ENCODE results near the gene AKAP14.
"Not testable (repeated sequence)": the region's sequence is repeated elsewhere in the genome, so short reads cannot be mapped to it uniquely, and the experiment has no call there.

Gene AKAP14

DNA sequence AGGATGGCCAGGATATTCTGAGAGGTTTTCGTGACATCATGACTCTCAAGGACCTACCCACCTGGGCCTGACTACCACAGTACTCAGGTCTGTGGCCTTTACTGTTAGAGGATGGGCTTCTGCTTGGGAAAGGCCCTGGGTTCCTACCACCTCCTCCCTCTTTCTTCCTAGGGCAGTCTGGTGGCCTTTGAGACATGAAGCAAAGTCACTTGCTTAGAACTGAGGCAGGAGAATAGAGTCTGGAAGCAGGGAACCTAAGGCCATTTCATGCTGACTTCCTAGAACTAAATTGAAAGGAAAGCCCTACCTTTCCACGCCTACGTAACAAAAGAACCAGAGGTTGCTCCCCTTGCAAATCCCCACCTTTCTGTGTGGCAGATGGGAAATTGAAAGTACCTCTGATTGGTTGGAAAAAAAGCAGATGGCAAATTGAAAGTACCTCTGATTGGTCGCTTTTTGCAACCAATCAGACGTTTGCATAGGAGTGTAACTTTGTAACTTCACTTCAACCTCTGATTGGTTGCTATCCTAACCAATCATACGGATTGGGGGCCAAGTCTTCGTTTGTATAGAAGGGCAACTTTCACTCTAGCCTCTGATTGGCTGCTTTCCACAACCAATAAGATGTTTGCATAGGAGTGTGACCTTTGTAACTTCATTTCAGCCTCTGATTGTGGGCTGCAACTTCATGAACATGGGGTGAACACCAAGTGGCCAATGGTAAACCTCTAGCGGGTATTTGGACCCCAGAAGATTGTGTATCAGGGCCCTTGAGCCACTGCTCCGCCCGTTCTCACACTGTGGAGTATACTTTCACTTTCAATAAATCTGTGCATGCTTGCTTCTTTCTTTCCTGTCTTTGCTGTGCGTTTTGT, 9.9 kb upstream of the AKAP14 start:
- no peak overlapping the region for H3K27ac ChIP-seq (ENCODE audit: insufficient read depth, low read length, poor library complexity, severe bottlenecking)
- peak overlapping the region; percentile 12 for H3K4me3 ChIP-seq (ENCODE audit: insufficient read depth, low read depth, low read length, poor library complexity, severe bottlenecking)
- H3K9me3 ChIP-seq (ENCODE audit: control insufficient read depth, low read length): no peaks in the 10 kb centered on the region
- no peaks in the 10 kb centered on the region for H3K27me3 ChIP-seq (replicated peaks; ENCODE audit: control insufficient read depth, insufficient read depth, low read length, poor library complexity, severe bottlenecking)
- no peak for DNase-seq
- H3K4me1 ChIP-seq (ENCODE audit: control insufficient read depth, insufficient read depth, low read length, poor library complexity, severe bottlenecking): peaks cover 4% of the 10 kb centered on the region
- no peaks in the 10 kb centered on the region for H3K36me3 ChIP-seq (ENCODE audit: control insufficient read depth, insufficient read depth, low read length)

GRCh38 chrX:119887721-119888425, 7.8 kb upstream of the AKAP14 start:
- Histone ChIP-seq H3K9me3 (ENCODE audit: control insufficient read depth, low read length) (no peaks in the 10 kb centered on the region), H3K4me1 (ENCODE audit: control insufficient read depth, insufficient read depth, low read length, poor library complexity, severe bottlenecking) (peaks cover 4% of the 10 kb centered on the region), H3K36me3 (ENCODE audit: control insufficient read depth, insufficient read depth, low read length) (no peaks in the 10 kb centered on the region), H3K27ac (ENCODE audit: insufficient read depth, low read length, poor library complexity, severe bottlenecking) (no peak overlapping the region), H3K4me3 (ENCODE audit: insufficient read depth, low read depth, low read length, poor library complexity, severe bottlenecking) (peak overlapping the region; percentile 13), H3K27me3 (replicated peaks; ENCODE audit: control insufficient read depth, insufficient read depth, low read length, poor library complexity, severe bottlenecking) (no peaks in the 10 kb centered on the region)
- DNase-seq: peak; percentile 29 to 41 (median 30)

DNA sequence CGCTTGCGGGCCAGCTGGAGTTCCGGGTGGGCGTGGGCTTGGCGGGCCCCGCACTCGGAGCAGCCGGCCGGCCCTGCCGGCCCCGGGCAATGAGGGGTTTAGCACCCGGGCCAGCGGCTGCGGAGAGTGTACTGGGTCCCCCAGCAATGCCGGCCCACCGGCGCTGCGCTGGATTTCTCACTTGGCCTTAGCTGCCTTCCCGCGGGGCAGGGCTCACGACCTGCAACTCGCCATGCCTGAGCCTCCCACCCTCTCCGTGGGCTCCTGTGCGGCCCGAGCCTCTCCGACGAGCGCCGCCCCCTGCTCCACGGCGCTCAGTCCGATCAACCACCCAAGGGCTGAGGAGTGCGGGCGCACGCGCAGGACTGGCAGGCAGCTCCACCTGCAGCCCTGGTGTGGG, 5.1 kb upstream of the AKAP14 start:
- H3K4me1 ChIP-seq (ENCODE audit: control insufficient read depth, insufficient read depth, low read length, poor library complexity, severe bottlenecking); DNase-seq; H3K27ac ChIP-seq (ENCODE audit: insufficient read depth, low read length, poor library complexity, severe bottlenecking); H3K27me3 ChIP-seq (replicated peaks; ENCODE audit: control insufficient read depth, insufficient read depth, low read length, poor library complexity, severe bottlenecking); H3K36me3 ChIP-seq (ENCODE audit: control insufficient read depth, insufficient read depth, low read length); H3K9me3 ChIP-seq (ENCODE audit: control insufficient read depth, low read length); H3K4me3 ChIP-seq (ENCODE audit: insufficient read depth, low read depth, low read length, poor library complexity, severe bottlenecking): not testable (repeated sequence)

DNA sequence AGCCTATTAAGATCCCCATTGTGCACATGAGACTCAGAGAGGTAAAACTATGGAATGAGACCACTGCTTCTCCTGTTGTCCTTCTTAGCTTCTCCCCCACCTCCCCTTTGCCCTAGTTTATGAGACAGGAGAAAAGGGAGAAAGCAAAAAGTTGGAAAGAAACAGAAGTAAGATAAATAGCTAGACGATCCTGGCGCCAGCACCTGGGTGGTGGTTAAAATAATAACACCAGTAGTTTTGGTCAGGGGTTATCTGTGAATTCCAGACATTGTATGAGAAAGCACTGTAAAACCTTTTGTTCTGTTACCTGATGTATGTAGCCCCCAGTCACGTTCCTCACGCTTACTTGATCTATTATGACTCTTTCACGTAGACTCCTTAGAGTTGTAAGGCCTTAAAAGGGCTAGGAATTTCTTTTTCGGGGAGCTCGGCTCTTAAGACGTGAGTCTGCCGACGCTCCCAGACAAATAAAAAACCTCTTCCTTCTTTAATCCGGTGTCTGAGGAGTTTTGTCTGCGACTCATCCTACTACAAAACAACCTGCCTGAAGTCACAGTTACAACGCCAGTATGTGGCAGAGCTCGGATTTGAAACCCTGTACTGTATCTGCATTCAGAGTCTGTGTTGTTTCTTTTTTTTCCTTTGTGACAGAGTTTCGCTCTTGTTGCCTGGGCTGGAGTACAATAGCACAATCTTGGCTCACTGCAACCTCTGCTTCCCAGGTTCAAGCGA, 3.6 kb upstream of the AKAP14 start:
- H3K4me3 ChIP-seq (ENCODE audit: insufficient read depth, low read depth, low read length, poor library complexity, severe bottlenecking); H3K27ac ChIP-seq (ENCODE audit: insufficient read depth, low read length, poor library complexity, severe bottlenecking); H3K4me1 ChIP-seq (ENCODE audit: control insufficient read depth, insufficient read depth, low read length, poor library complexity, severe bottlenecking); H3K36me3 ChIP-seq (ENCODE audit: control insufficient read depth, insufficient read depth, low read length); H3K9me3 ChIP-seq (ENCODE audit: control insufficient read depth, low read length); H3K27me3 ChIP-seq (replicated peaks; ENCODE audit: control insufficient read depth, insufficient read depth, low read length, poor library complexity, severe bottlenecking); DNase-seq: not testable (repeated sequence)

- H3K27me3 ChIP-seq (replicated peaks; ENCODE audit: control insufficient read depth, insufficient read depth, low read length, poor library complexity, severe bottlenecking): no peaks in the 10 kb centered on the region
- no peak overlapping the region for H3K27ac ChIP-seq (ENCODE audit: insufficient read depth, low read length, poor library complexity, severe bottlenecking)
- H3K4me3 ChIP-seq (ENCODE audit: insufficient read depth, low read depth, low read length, poor library complexity, severe bottlenecking): no peak overlapping the region
- no peaks in the 10 kb centered on the region for H3K9me3 ChIP-seq (ENCODE audit: control insufficient read depth, low read length)
- H3K36me3 ChIP-seq (ENCODE audit: control insufficient read depth, insufficient read depth, low read length): no peaks in the 10 kb centered on the region
- no peaks in the 10 kb centered on the region for H3K4me1 ChIP-seq (ENCODE audit: control insufficient read depth, insufficient read depth, low read length, poor library complexity, severe bottlenecking)
- no peak for DNase-seq
These were observed 3.4 kb downstream of the AKAP14 start for GRCh38 chrX:119899125-119899524.

DNA sequence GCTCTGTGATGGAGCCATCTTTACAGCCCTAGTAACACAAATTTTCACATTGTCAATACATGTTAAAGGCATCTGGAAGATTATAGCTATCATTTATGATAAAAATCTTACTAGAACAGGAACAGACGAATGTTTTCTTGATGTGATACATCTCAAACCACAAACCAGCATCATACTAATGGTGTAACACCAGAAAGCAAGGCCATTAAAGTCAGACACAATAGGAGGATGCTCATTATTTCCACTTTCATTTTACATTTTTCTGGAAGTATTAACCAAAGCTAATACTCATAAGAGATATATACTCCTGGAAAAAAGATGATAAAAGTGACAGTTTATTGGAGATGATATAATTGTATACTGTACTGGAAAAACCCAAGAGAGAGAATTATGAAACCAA, 5.3 kb downstream of the AKAP14 start:
- Histone ChIP-seq H3K4me3 (ENCODE audit: insufficient read depth, low read depth, low read length, poor library complexity, severe bottlenecking) (no peak overlapping the region), H3K27ac (ENCODE audit: insufficient read depth, low read length, poor library complexity, severe bottlenecking) (no peak overlapping the region), H3K4me1 (ENCODE audit: control insufficient read depth, insufficient read depth, low read length, poor library complexity, severe bottlenecking) (no peaks in the 10 kb centered on the region), H3K27me3 (replicated peaks; ENCODE audit: control insufficient read depth, insufficient read depth, low read length, poor library complexity, severe bottlenecking) (no peaks in the 10 kb centered on the region), H3K9me3 (ENCODE audit: control insufficient read depth, low read length) (no peaks in the 10 kb centered on the region), H3K36me3 (ENCODE audit: control insufficient read depth, insufficient read depth, low read length) (no peaks in the 10 kb centered on the region)
- DNase-seq: no peak

- Histone ChIP-seq H3K4me3 (ENCODE audit: insufficient read depth, low read depth, low read length, poor library complexity, severe bottlenecking) (no peak overlapping the region), H3K9me3 (ENCODE audit: control insufficient read depth, low read length) (no peaks in the 10 kb centered on the region), H3K27me3 (replicated peaks; ENCODE audit: control insufficient read depth, insufficient read depth, low read length, poor library complexity, severe bottlenecking) (no peaks in the 10 kb centered on the region), H3K27ac (ENCODE audit: insufficient read depth, low read length, poor library complexity, severe bottlenecking) (no peak overlapping the region), H3K36me3 (ENCODE audit: control insufficient read depth, insufficient read depth, low read length) (no peaks in the 10 kb centered on the region), H3K4me1 (ENCODE audit: control insufficient read depth, insufficient read depth, low read length, poor library complexity, severe bottlenecking) (no peaks in the 10 kb centered on the region)
- DNase-seq: no peak
These were observed 20.6 kb downstream of the AKAP14 start for GRCh38 chrX:119916310-119916709.

DNA sequence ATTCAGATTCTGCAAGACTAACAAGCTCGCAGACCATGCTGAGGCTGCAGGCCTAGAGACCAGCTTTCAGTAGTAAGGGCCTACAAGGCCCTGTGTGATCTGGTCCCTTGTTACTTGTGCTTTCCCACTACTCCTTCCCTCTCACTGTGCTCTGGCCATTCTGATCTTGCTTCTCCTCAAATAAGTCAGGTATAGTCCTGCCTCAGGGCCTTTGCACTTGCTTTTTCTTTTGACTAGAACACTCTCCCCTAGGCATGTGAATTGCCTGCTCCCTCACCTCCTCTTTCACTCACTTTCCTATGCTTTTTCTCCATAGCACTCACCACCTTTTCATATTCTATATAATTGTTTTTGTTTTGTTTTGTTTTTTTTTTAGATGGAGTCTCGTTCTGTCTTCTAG, 22.2 kb downstream of the AKAP14 start:
- no peak overlapping the region for H3K4me3 ChIP-seq (ENCODE audit: insufficient read depth, low read depth, low read length, poor library complexity, severe bottlenecking)
- DNase-seq: no peak
- no peaks in the 10 kb centered on the region for H3K4me1 ChIP-seq (ENCODE audit: control insufficient read depth, insufficient read depth, low read length, poor library complexity, severe bottlenecking)
- no peaks in the 10 kb centered on the region for H3K36me3 ChIP-seq (ENCODE audit: control insufficient read depth, insufficient read depth, low read length)
- no peak overlapping the region for H3K27ac ChIP-seq (ENCODE audit: insufficient read depth, low read length, poor library complexity, severe bottlenecking)
- no peaks in the 10 kb centered on the region for H3K27me3 ChIP-seq (replicated peaks; ENCODE audit: control insufficient read depth, insufficient read depth, low read length, poor library complexity, severe bottlenecking)
- H3K9me3 ChIP-seq (ENCODE audit: control insufficient read depth, low read length): no peaks in the 10 kb centered on the region

GRCh38 chrX:119919835-119920585, 24.3 kb downstream of the AKAP14 start:
- H3K27ac ChIP-seq (ENCODE audit: insufficient read depth, low read length, poor library complexity, severe bottlenecking): no peak overlapping the region
- no peaks in the 10 kb centered on the region for H3K4me1 ChIP-seq (ENCODE audit: control insufficient read depth, insufficient read depth, low read length, poor library complexity, severe bottlenecking)
- no peak overlapping the region for H3K4me3 ChIP-seq (ENCODE audit: insufficient read depth, low read depth, low read length, poor library complexity, severe bottlenecking)
- no peak for DNase-seq
- no peaks in the 10 kb centered on the region for H3K36me3 ChIP-seq (ENCODE audit: control insufficient read depth, insufficient read depth, low read length)
- H3K27me3 ChIP-seq (replicated peaks; ENCODE audit: control insufficient read depth, insufficient read depth, low read length, poor library complexity, severe bottlenecking): no peaks in the 10 kb centered on the region
- H3K9me3 ChIP-seq (ENCODE audit: control insufficient read depth, low read length): no peaks in the 10 kb centered on the region
